ENCODE measurements around the gene ZNRF3.

DNA sequence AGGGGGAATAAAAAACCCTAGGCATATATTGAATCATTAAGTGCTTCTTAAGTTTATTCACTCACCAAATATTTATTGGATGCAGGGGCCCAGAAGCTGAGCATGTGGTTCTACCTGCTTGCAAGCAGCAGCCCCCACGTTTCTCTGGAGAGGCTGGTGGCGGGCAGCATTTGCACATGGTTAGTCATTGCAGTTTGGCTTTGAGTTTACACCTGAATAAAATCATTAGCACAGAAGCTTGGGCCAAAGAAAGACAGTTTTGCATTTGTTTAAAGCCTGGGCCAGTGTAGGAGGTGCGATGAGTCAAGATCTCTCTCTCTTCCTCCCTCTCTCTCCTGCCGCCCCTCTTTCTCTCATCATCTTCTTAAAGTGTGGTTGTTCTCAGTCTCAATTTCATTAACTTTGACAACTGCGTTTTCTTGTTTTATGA lies 105.7 kb downstream of the ZNRF3 start:
- TF ChIP-seq, protein P1, sequence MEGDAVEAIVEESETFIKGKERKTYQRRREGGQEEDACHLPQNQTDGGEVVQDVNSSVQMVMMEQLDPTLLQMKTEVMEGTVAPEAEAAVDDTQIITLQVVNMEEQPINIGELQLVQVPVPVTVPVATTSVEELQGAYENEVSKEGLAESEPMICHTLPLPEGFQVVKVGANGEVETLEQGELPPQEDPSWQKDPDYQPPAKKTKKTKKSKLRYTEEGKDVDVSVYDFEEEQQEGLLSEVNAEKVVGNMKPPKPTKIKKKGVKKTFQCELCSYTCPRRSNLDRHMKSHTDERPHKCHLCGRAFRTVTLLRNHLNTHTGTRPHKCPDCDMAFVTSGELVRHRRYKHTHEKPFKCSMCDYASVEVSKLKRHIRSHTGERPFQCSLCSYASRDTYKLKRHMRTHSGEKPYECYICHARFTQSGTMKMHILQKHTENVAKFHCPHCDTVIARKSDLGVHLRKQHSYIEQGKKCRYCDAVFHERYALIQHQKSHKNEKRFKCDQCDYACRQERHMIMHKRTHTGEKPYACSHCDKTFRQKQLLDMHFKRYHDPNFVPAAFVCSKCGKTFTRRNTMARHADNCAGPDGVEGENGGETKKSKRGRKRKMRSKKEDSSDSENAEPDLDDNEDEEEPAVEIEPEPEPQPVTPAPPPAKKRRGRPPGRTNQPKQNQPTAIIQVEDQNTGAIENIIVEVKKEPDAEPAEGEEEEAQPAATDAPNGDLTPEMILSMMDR (IDR thresholded peaks at IDR 0.05), result no peak
- no peak for TF ChIP-seq POLR2A (IDR thresholded peaks at IDR 0.05)
